NCI-H146 treated with DMSO at 0.1 percent for 48 hours (cell line): ENCODE measurements around the gene C11orf54.

Experiments used
- DNase-seq: peaks from one replicate; lab custom pipeline; 2025; ENCODE audit not compliant: unreplicated experiment; lab: John Stamatoyannopoulos, UW

C11orf54 gene

DNA sequence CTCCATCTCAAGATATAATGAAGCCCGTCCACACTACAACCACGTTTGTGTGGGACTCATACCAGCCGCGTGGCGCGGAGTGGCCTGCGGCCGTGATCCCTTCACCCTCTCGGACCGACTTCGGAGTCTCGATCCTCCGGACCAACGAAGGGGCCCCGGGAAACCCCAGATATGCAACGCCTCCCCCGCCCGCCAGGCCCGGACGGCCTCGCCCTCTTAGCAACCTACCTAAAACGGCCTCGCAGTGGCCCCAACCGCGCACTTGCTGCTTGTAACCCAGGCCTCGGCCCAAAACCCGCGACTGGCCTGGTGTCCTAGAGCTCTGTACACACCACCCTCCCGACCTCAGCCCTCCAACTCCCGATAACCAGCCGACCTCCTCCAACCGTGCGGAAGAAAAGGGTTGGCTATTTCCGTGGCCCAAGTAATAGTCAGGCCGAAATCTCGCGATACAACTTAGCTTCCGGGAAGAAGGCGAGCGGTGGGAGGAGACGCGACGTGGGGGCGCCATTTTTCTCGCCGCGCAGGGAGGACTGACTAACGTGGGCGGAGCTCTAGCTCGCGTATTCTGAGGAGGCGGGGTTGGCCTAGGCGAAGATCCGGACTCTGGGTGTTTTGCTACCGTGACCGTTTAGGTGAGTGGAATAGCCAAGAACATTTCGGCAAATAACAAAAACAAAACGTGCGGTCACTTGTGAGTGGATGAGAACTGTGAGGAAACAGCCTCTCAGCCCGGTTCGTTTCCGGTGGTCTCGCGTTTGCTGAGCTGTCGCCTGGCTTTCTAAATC lies at the start of gene C11orf54, which contains the start of gene TAF1D:
C11orf54 (plus strand) TSS at position 579 of the 788 bp plus-strand sequence. CDS start 5,722 bp downstream, outside the sequence.
TAF1D (minus strand) TSS at position 402 of the 788 bp plus-strand sequence. CDS start 2,191 bp downstream, outside the sequence.
- peak; percentile 95 for DNase-seq

DNA sequence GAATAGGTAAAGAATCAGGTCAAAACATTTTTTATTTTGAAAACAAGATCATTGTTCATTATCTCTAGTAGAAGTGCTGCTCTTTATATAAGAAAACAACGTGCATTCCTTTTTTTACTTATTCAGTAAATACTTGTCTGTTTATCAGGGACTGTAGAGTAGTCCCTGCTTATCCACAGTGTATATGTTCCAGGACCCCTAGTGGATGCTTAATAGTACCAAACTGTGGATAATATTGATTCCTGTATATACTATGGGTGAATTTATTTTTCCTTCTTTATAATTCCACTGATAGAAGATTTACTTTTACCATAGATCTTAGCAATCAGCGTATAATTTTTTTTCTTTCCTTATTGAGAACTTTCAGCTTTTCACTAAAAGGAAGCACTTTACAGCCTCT lies 47.4 kb upstream of the C11orf54 start:
- no peak for DNase-seq

DNA sequence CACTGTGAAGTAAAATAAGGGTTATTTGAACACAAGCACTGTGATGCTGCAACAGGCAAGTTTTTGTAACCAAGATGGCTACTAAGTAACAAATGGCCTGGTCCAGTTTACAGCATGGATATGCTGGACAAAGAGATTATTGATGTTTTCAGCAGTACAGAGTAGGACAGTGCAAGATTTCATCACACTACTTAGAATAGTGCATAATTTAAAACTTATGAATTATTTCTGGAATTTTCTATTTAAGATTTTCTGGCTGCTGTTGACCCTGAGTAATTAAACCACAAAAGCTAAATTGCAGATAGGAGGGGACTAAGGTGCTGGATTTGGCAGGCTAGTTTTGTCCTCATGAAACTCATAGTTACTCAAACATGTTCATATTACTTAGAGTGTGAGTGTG lies 46.9 kb upstream of the C11orf54 start:
- no peak for DNase-seq

DNA sequence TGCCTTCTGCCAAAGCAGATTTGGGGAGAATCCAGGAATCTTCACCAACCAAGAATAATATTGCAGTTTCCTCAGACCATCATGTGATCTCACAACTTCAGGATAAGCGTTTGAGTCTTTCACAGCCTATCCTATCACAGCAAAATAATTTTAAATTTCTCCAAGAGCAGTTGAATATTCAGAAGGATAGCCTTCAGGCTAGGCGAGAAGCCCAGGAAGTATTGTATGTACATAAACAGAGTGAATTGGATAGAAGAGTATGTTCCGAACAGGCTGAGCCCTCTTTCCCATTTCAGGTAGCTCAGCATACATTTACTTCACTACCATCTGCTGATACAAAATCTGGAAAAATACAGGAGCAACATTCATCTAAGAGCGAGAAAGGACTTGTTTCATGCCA lies 43.9 kb upstream of the C11orf54 start:
- DNase-seq: no peak

DNA sequence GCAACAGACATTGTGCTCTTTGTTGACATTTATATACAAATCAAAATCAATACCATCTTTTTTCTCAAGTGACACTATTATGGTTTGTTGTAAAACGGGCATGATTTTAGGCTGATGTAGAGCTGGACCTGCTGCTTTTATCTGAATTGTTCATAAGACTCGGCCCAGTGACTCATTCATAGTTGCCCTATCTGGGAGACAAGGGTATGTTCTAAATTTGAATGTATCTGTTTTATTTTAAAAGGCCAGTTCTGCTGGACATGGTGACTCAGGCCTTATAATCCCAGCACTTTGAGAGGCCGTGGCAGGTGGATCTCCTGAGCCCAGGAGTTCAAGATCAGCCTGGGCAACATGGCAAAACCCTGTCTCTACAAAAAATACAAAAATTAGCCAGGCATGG lies 40.6 kb upstream of the C11orf54 start:
- no peak for DNase-seq

DNA sequence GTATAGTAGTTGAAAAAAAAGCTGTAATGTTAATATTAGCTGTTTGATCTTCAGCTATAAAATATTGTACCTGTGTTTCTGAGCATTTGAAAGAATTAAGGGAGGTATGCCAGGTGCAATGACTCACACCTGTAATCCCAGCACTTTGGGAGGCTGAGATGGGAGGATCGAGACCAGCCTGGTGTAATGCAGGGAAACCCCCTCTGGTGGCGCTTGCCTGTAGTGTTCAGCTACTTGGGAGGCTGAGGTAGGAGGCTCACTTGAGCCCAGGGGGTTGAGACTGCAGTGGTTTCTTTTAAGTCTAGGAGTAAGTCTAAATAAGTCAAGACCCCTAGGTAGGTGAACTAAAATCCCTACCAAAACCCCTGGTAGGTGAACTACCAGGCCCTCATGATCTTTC lies 37.2 kb upstream of the C11orf54 start:
- no peak for DNase-seq

DNA sequence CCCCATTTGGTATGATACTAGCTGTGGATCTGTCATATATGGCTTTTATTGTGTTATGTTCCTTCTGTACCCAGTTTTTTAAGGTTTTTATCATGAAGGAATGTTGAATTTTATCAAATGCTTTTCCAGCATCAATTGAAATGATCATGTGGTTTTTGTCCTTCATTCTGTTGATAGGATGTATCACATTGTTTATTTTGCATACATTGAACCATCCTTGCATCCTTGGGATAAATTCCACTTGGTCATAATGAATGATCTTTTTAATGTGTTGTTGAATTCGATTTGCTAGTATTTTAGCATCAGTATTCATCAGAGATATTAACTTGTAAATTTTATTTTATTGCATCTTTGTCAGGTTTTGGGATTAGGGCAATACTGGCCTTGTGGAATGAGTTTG lies 31.2 kb upstream of the C11orf54 start:
- no peak for DNase-seq

DNA sequence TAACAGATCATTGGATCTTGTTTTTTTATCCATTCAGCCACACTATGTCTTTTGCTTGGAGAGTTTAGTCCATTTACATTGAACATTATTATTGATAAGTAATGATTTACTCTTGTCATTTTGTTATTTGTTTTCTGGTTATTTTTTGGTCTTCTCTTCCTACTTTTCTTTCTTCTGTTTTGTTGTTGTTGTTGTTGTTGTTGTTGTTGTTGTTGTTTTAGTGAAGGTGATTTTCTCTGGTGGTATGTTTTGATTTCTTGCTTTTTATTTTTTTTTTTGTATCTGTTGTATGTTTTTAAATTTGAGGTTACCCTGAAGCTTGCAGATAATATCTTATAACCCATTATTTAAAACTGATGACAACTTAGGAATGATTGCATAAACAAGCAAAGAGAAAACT lies 28.8 kb upstream of the C11orf54 start:
- DNase-seq: no peak

DNA sequence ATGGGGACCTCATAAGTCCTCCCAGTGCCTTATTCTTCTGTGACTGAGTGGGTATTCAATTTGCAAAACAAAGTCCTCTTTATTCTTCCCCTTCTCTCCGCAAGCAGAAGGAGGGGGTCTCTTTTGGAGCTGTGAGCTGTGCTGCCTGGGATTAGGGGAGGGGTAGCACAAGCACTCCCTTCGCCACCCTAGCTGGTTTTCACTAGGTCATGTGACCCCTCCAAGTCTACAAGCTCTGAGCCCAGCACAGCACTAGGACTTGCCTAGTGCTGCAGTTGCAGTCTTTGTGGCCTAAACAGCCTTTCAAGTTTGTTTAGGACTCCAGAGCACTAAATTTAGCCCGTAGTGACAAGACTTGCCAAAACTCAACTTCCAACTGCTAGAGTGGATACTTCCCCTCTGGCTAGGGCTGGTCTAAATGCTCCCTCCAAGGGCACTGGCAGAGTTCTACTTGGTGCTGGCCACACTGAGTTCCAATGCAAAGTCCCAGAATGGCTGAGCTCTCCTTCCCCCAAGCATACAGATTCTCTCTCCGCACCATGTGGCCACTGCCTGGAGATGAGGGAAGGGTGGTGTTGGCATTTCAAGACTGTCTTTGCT lies 25.6 kb upstream of the C11orf54 start:
- DNase-seq: no peak

DNA sequence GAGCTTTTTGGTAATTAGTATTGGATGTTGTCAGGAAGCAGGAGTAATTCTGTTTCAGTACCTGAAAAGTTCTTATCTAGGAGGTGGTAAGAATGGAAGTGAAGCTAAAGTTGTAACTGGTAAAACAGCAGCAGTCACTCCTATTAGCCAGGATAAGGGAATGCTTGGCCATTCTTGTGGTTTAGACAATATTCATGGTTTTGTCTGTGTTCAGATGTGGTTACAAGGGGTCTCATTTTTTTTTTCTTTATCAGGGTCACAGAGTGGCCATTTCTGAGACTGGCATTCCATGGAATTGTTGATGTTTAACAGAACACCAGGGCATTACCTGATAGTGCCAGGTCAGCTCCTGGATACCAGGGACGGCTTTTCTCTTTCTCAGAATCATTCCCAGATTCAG lies 24.0 kb upstream of the C11orf54 start:
- DNase-seq: no peak

DNA sequence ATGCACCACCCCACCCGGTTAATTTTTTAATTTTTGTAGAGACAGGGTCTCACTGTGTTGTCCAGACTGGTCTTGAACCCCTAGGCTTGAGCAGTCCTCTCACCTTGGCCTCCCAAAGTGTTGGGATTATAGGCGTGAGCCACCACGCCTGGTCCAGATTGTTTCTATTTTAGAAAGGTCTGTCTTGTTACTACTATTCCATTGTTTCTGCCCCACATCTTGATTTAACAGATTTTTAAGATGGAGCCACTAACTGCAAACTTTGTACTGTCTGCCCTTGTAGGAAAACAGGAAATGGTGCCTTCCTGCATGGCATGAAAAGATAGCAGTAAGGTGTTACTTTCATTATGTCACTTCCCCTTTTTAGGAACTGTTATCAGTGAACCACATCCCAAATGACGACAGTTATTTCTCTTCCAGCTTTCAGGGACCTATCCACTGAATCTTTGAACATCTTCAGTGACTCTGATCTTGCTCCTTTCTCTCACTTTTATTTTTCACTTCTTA lies 23.4 kb upstream of the C11orf54 start:
- DNase-seq: no peak

DNA sequence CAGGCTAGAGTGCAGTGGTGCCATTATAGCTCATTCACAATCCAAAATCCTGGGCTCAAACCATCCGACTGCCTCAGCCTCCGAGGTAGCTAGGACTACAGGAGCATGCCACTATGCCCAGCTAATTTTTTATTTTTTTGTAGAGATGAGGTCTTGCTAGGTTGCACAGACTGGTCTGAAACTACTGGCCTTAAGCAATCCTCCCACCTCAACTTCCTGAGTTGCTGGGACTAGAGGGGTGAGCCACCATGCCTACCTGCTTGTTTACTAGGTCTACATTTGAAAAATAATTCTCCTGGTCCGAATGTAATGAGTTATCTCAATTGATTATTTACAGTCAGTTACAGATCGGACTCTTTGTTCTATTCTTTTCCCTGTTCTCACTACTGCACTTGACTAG lies 22.2 kb upstream of the C11orf54 start:
- no peak for DNase-seq

DNA sequence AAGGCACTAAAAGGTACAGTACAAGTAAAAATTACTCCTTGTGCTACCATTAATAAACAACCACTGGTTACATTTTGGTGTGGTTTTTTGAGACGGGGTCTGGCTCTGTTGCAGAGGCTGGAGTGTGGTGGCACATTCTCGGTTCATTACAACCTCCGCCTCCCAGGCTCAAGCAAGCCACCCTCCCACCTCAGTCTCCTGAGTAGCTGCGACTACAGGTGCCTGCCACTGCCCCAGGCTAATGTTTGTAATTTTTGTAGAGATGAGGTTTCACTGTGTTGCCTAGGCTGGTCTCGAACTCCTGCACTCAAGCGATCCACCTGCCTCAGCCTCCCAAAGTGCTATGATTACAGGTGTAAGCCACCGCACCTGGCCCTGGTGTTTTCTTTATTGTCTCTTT lies 20.9 kb upstream of the C11orf54 start:
- no peak for DNase-seq

DNA sequence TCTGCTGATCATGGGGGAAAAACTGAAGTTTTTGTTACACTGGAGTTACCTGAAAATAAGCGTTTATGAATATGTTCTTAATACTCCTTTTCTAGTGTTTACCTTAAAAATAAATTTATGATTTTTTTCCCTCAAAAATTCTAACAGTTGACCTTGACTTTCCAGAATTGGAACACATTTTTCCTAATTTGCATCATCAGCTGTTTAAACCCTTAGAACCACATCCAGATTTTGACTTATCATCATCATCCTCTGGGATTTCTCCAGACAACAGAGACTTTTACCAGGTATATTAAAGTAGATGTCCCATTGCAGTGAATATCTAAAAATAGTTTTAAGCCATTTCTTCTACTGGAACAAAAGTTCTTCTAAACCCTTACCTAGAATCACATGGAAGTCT lies 17.4 kb upstream of the C11orf54 start:
- DNase-seq: no peak

DNA sequence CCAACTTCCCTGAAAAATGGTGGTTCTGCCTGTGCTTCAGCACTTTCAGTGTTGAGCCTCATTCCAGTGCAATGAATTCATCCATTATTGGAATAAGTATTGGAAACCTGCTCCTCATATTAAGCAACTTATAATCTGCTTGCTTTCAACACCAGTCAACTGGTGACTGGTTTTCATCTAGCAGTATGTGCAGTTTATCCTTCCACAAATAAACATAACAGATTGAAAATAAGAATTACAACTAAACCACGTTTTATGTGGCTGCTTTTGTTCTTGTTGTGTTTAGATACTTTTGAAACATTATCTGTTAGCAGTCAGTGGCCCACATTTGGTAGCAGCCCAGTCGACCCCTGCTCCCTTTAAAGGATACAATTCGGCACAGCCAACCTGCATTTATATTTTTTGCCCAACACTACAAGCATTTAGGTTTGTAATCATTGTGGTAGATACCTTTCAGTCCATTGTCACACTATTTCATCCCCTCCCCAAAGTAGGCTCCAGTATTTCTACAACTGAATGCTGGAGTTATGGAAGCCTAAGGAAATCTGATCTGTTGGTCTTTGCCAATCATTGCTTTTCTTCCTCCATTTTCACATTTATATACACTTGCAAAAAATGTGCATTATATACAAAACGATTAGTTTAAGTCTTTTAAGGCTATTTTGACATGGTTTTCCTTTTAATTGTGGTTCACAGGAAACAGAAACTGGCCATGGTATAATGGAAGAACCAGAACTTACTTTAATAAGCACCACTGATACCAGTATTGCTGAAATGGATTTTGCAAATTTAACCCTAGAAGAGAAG lies 13.3 kb upstream of the C11orf54 start:
- no peak for DNase-seq

DNA sequence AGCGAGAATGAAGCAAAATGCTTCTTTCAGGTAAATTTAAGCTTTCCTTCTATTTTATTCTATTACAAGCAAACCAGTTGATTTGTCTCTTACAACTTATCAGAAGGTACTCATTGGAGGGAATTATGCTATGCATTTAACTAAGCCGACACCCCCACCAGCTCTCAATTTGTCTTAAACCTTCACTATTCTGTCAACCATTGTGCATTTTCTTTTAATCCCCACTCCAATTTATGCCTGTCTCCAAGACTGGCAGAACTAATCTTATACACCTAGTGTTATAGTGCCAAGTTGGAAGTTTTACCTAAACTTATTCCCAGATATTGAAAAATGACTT lies 12.7 kb upstream of the C11orf54 start:
- no peak for DNase-seq

DNA sequence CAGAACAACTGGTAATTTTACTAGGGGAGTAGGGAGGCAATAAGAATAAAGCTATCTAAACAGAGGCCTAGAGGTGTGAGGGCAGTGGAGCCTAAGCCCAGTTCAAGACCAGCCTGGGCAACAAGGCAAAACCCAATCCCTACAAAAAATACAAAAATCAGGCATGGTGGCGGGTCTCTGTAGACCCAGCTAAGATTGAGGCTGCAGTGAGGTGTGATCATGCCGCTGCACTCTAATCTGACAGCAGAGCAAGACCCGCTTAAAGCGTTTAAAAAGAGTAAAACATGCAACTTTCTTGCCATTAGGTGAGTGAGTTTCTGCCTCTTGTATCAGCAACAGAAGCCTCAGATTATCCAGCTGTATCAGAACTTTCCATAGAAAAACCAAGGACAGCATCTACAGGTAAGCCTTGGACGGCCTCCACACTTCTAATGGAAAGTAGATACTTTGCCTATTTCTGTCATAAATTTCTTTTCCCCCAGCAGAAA lies 12.3 kb upstream of the C11orf54 start:
- DNase-seq: no peak

DNA sequence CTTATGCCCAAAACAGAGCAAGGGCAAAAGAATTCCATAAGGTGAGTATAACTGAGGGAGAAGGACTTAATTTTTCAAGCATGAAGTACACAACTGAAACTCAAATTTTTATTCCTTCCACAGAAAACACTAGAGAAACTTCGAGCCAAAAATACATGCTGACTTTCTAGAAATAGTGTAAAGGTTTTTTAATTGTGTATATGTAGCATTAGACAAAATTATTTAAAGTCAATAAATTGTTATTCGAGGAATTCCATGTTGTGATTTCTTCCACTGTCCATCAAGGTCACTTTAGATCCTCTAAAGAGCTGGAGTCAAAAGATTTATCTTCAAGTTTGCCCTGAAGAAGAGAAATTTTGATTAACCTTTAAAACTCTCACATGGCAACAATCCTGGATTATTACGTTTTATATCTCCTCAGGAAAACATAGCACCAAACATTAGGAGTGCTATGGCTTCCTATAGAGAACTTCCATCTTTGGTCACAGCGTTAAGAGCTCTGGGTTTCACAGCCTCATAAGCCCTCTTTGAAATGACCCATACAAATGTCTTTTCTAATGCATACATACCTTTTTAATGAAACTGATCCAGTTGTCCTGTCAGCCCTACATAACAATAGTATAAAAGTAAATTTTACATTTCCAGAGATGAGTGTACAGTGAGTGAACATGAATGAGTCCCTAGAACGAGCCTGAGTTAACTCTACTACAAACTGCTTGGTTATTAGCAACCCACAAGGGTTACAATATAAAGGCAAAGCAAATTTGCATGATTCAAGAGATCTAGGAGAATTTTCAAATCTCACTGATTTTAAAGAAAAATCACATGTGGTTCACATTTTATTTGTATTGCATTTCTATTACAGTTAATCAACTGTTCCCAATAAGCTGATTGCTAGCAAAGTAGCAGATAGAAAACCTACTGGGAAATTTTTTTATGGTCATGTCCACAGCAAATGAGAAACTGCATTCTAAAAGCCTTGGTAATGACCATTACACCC lies 11.1 kb upstream of the C11orf54 start:
- no peak for DNase-seq

DNA sequence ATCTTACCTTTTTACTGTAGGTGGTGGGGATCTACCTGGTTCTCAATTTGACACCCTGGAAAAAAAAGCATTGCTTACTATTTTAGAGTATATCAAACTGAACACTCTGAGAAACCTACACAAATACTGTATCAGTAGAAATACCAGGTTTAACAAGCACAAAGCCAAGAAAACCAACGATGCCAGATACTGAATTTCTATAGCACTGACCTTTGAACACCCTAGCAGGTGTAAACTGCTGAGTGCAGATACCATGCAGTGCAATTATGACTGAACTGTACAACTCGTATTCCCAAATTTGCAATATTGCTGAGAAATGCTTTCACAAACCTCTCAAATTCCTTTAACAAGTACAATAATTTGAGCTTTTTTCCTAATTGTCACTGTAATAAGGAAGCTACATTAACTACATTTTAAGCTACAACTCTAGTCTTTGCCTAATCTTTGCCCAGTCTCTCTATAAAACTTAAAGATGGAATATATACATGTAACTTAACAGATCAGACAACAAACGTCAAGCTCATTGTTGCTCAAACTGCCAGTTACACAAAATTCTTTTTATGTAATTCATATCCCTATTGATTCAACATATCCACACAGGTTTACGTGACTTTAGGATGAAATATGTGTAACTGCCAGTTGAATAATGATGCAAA lies 9.1 kb upstream of the C11orf54 start:
- DNase-seq: no peak

DNA sequence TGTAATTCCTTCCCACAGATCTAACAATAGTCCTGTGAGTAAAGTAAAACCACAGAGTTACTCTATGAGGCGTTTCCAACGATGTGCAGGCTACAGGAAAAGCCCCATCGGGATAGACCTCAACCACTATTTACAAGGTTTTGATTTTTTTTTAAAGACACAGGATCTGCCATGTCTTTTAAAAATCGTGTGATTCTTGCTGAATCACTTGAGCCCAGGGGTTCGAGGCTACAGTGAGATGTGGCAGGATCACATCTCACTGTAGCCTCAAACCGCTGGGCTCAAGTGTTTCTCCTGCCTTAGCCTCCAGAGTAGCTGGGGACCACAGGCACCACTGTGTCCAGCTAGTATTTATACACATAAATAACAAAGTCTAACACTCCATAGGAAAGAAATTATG lies 8.0 kb upstream of the C11orf54 start:
- DNase-seq: no peak
